ENCODE data around the gene PCGF6.

GRCh38 chr10:103350175-103350516 lies 794 bp downstream of the PCGF6 start:
- TF ChIP-seq CTCF (conservative IDR thresholded peaks at IDR 0.05): no peak
- no peak for TF ChIP-seq ZFX (IDR thresholded peaks at IDR 0.05)

Data from C4-2B (cell line).